DOHH2 (cell line): ENCODE data around the gene COQ9.

Experiments
- EZH2phosphoT487 ChIP-seq: fragments of 200-600 bp; sonication (generic); IDR thresholded peaks from 2 replicates; pipeline ENCODE4 v1.6.1; 2017; ENCODE audit warnings: borderline replicate concordance, mild to moderate bottlenecking, antibody characterized with exemption, low read length, moderate library complexity, mixed read lengths
- TF ChIP-seq, protein P1 (sequence below): fragments of 200-600 bp; sonication (generic); IDR thresholded peaks from one replicate; pipeline ENCODE4 v1.5.1; 2014; ENCODE audit warnings: antibody characterized with exemption, mild to moderate bottlenecking, low read depth, low read length; ENCODE audit not compliant: poor library complexity, severe bottlenecking

DNA sequence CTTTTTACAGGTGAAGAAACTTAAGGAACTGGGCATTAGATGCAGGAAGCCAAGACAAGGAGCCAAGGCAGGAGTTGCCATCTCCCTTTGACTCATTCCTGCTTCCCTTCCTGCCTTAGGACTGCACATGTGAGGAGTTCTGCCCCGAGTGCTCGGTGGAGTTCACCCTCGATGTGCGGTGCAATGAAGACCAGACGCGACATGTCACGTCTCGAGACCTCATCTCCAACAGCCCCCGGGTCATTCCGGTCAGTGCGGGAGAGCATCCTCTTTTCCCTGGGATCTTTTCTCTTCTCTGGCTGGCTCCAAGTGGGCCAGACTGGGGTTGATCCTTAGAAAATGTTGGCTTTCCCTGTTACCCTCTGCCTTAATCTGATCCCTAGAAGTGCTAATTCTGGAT is 21.8 kb downstream of the COQ9 start:
- TF ChIP-seq, protein P1, sequence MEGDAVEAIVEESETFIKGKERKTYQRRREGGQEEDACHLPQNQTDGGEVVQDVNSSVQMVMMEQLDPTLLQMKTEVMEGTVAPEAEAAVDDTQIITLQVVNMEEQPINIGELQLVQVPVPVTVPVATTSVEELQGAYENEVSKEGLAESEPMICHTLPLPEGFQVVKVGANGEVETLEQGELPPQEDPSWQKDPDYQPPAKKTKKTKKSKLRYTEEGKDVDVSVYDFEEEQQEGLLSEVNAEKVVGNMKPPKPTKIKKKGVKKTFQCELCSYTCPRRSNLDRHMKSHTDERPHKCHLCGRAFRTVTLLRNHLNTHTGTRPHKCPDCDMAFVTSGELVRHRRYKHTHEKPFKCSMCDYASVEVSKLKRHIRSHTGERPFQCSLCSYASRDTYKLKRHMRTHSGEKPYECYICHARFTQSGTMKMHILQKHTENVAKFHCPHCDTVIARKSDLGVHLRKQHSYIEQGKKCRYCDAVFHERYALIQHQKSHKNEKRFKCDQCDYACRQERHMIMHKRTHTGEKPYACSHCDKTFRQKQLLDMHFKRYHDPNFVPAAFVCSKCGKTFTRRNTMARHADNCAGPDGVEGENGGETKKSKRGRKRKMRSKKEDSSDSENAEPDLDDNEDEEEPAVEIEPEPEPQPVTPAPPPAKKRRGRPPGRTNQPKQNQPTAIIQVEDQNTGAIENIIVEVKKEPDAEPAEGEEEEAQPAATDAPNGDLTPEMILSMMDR = no peak
- TF ChIP-seq EZH2phosphoT487 = no peak
